Left ventricle myocardium superior (tissue), 1 donor: ENCODE results near the gene CES1. TPM values are rescaled to one million over a fixed set of nuclear protein-coding genes. Genes with fewer than 3 reads are reported as not detected.
"Not testable (repeated sequence)": the region's sequence is repeated elsewhere in the genome, so short reads cannot be mapped to it uniquely, and the experiment has no call there.

ENCODE experiments used
- ATAC-seq: fragments of 200-7000 bp; cut with Tn5 transposase; one replicate; pipeline ENCODE4 v1.9.1; 2020; ENCODE audit warnings: mild to moderate bottlenecking, moderate library complexity
- DNase-seq: peaks from one replicate; pipeline ENCODE4 v3.0.0-alpha.2; 2020
- intact Hi-C: fragments of 100-400 bp; cut with micrococcal nuclease; formaldehyde crosslinking; loops from one replicate; pipeline ENCODE4 v1.11.0; 2022
- long read RNA-seq: library from polyadenylated mRNA; unstranded; transcript quantifications from one replicate; pipeline ENCODE4 v2.0.0, GENCODE V29; 2021
- total RNA-seq: library from RNA; stranded (reverse); fragmentation: NEBNext Ultra II Directional; extraction: Animal tissue kit (Norgen Biotek cat#: 25700); gene quantifications from one replicate; pipeline ENCODE4 v1.2.1, GENCODE V29; 2021
- donor health status: DM: no; HTN: yes; CAD: no; lungs with severe emphysema.

The CES1 gene
- total RNA-seq, result 30.3 TPM
- long read RNA-seq, transcript CES1-202 (14 exons, 1,835 nt), result major isoform, 19 of 51 reads
- long read RNA-seq, transcript CES1-201 (14 exons, 2,006 nt), result minor isoform, 8 of 51 reads
- long read RNA-seq, transcript CES1-203 (14 exons, 2,178 nt), result minor isoform, 13 of 51 reads
- long read RNA-seq, partial matches to known transcripts, result 8 of 51 reads
- long read RNA-seq, other reads (novel, unspliced or antisense), result 3 of 51 reads

DNA sequence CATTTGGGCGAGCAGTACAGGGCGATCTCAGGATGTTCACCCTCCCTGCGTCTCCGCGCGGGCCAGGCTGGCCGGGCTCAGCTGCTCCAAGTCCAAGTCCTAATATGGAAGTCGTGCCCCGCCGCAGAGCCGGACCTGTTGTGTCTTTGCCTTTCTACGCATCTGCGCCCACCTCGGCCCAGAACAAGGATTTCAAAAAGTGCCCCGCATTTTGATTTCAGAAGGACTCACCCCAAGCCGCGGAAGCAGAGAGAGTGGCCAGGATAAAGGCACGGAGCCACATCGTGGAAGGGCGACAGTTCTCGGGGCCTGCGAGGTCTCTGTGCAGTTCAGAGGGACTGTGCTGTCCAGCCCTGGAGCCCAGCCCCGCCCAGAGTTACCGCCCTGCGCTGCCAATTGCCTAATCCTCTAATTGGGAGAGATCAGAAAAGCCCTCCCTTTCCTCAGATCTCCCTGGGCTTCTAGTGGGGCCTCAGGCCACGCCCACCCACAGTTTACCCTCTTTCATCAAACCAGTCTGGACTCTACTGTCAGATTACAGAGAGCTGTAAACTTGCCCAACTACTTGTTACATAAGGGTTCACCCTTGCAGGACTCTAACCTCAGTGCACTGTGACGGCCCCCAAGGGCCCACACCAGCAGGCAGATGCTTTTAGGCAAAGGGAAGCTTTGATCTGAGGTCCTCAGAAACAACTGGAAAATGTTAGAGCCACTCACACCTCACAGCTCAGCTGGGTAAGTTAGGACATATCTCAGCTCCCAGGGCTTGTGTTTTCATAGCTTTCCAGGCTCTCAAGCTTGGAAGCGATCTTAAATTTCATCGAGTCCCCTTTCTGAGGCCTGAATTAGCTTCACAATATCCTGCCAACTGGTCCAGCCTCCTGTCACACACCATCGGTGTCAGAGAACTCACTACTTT lies at the start of gene CES1:
TSS of gene CES1 (minus strand) at position 324 of the 919 bp plus-strand sequence. CDS start at position 283, 41 bp downstream.
- DNase-seq, result peak; percentile 92
- peak; percentile 90 for ATAC-seq
- intact Hi-C loops, result no loop called here

DNA sequence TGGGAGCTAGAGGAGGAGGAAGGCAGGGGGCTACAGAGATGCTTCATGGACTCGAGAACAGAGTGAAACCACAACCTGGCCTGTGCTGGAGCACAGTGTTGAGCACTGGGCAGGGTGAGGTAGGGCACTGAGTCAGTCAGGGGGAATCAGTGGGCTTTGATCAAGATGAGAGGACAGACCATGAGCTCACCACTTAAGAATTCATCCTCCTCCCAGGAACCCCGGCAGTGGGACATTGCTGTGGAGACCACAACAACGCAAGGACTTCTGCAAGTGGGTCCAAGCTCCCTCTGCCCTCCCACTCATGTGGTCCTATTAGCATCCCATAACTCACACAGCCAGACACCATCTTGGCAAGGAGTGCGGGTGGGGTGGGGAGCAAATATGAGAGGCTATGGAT lies 44.0 kb upstream of the CES1 start:
- intact Hi-C loops, result no loop called here
- DNase-seq, result no peak
- no peak for ATAC-seq

GRCh38 chr16:55875273-55875672 lies 42.4 kb upstream of the CES1 start, which contains the start of gene CES5A:
CES5A (minus strand) TSS chr16:55875373; CDS start chr16:55875221, 152 bp downstream.
- DNase-seq (no peak), ATAC-seq (no peak)
- intact Hi-C loops, result no loop called here

DNA sequence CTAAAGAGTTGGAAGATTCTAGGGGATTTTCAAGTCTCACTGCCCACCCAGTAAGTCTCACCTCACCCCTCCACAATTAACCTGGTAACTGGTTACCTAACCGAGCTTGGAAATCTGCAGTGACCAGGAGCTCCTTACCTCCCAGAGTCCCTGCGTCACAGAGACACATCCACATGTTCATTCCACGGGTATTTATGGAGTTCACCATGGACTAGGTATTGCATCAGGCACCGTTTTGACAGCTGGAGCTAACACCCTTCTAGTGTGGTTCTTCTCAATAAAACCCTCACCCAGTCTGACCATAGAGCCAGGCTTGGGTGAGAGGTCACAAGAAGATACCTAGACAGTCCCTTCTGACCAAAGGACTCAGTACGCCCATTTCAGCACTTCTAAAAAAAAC lies 40.2 kb upstream of the CES1 start:
- no peak for DNase-seq

DNA sequence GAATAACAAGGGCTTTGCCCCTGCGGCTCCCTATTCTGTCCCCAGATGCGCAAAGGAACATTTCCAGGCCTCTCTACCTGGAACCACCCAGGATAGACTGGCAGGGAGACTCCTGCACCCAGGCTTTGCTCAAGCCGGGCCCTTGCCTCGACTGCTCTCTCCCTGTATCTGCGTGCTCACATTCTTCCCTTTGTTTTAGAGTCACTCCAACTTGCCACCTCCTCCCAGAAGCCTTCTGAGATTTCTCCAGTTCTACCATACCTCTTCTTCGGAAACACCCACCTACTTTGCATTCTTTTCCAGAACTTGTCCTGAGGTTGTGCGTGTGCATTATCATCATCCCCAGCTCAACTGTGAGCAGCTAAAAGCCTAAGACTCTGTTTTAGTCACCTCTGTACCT lies 39.2 kb upstream of the CES1 start:
- intact Hi-C loops, result no loop called here
- DNase-seq, result no peak
- no peak for ATAC-seq

More for the DNA sequence above, 40.2 kb upstream of the CES1 start:
- ATAC-seq, result no peak
- intact Hi-C loops, result no loop called here

DNA sequence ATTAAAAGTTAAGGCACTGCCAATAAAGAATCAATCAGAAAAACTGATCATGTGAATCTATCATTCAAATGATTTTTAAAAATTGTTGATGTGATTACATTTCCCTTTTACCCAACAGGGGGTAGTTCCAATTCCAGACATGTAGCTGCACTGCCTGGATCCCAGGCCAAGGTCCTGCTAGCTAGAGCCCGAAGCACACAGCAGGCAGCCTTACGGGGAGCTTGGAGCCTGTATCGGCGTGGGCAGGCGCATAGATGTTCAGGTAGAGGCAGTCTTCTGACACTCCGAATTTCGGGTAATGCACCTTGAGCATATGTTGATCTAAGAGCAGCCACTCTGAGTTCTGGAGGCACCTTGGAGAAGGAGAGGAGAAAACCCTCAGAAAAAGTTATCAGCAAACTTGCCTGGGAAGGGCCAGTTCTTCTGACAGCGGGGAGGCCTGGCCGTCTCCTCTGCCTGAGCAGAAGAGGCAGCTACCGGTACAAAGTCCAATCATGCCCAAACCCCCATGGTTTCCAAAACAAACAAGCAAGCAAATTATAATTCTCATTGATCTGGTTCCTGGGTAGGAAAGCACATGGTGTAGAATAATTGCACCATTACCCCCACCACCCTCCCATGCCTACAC lies 38.6 kb upstream of the CES1 start:
- DNase-seq, result no peak
- no peak for ATAC-seq
- intact Hi-C loops, result no loop called here

- intact Hi-C loops, result no loop called here
Observed at GRCh38 chr16:55868980-55869379, 36.1 kb upstream of the CES1 start.

DNA sequence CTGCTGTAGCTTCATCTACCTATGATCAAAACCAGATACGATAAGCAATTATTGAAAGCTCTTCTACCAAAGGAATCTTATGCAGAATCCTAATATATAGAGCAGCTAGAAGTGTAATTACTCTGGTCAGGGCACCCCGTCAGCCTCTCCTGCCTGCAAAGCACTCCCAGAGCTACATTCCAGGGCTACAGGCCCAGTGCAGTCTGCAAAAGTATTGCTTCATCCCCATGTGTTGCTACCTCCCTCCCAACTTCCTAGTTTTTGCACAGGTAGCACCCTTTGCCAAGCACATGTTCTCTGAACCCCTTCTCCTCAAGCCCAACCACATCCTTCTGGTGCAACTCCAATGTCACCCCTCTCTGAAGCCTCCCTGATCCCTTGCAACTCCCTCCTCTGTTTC lies 35.2 kb upstream of the CES1 start:
- DNase-seq, result no peak
- intact Hi-C loops, result no loop called here
- ATAC-seq, result no peak

More at GRCh38 chr16:55868980-55869379, 36.1 kb upstream of the CES1 start:
- DNase-seq (no peak), ATAC-seq (no peak)

- intact Hi-C loops, result no loop called here
- DNase-seq, result no peak
- no peak for ATAC-seq
Observed at GRCh38 chr16:55861288-55861687, 28.4 kb upstream of the CES1 start.

- intact Hi-C loops, ATAC-seq: not testable (repeated sequence)
Observed at GRCh38 chr16:55857650-55858049, 24.8 kb upstream of the CES1 start.

GRCh38 chr16:55856950-55857349 lies 24.1 kb upstream of the CES1 start:
- DNase-seq (no peak), ATAC-seq (no peak)
- intact Hi-C loops, result no loop called here

More at GRCh38 chr16:55857650-55858049, 24.8 kb upstream of the CES1 start:
- DNase-seq, result not testable (repeated sequence)

- ATAC-seq, result no peak
- intact Hi-C loops, result no loop called here
- DNase-seq, result no peak
Observed at GRCh38 chr16:55853114-55853513, 20.2 kb upstream of the CES1 start.

DNA sequence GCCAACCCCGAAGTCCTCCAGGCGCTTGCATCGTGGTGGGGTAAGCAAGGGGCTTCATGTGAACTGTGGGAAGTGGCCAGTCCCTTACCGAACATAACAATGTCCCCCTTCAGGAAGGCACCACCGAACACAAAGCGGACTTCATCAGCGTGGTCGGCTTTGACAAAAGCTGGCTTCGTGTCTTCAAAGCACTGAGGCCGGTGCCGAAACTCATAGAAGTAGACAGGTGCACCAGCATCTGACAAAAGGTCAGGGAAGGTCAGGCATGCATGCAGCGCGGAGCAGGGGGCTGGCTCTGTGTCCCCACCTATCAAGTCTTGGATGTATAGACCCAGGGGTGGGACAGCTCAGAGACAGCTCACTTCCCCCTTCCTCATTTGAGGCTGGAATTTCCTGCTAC lies 16.6 kb upstream of the CES1 start:
- intact Hi-C loops, result loop anchor here (10.0 kb wide), 1 partner anchor 385 kb away; no protein-coding TSS in a partner anchor
- no peak for DNase-seq
- no peak for ATAC-seq

DNA sequence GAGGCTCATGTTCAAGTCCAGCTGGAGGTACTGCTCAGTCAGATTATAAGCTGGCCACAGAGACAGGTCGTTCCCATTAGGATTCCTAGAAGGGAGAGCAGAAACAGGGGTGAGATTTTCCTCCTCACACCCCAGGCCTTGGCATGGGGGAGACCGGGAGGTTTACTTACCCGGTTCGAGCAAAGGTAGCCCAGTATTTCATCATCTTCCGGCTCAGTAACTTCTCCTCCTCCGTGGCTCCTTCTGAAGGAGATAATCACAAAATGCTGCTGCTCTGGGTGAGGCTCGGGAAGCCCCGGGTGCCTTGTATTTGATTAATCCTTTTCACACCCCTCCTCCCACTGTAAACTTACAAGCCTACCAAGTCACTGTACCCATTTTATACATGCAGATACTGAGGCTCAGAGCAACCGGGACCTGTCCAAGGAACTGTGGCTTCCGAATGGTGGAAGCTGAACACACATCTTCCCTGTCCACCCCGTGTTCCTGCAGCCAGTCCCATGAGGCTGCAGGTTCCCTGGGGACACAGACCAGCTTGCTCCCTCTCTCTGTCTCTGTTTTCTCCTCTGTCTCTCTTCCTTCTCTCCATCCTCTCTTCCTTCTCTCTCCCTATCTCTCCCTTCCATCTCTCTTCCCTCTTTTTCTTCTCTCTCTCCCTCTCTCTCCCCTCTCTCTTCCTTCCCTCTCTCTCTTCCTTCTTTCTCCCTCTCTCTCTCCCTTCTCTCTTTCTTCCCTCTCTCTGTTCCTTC lies 13.9 kb upstream of the CES1 start:
- ATAC-seq (no peak), DNase-seq (no peak)
- intact Hi-C loops, result loop anchor here (10.0 kb wide), 1 partner anchor 382 kb away; no protein-coding TSS in a partner anchor

DNA sequence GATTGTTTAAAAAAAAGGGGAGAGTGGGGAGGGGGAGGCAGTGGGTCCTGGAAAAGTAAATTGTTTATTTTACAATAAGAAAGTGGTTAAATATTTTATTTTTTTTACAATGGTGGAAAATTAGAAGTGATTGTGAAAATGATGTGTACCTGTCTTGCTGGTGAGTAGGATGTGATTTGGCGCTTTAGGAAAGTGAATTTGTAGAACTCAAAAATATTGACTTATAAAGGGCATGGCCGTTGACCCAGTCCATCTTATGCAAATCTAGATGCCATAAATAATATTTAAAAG lies 10.2 kb upstream of the CES1 start:
- DNase-seq (no peak), ATAC-seq (no peak)
- intact Hi-C loops, result loop anchor here (10.0 kb wide), 1 partner anchor 378 kb away; no protein-coding TSS in a partner anchor

GRCh38 chr16:55842369-55843104 lies 9.6 kb upstream of the CES1 start:
- DNase-seq, result no peak
- ATAC-seq, result peak; percentile 67
- intact Hi-C loops, result loop anchor here (10.0 kb wide), 1 partner anchor 378 kb away; no protein-coding TSS in a partner anchor

DNA sequence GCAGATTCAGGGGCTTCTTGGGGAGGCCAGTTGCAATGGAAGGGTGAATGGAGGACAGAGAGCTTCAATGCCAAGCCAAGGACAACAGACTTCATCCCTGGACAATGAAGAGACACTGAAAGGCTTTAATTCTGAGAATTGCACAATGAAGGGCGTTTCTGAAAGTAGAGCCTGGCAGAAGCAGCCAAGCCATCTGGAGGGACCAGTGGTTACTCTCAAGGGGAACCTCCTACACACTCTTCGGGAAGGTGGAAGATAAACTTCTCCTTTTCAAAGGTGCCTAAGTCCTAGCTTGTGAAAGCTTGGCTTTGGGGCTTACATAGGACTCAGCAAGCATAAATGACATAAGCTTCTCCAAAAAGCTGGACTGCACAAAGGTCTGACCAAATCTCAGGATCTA lies 6.2 kb upstream of the CES1 start:
- ATAC-seq (peak; percentile 48), DNase-seq (peak; percentile 30)
- intact Hi-C loops, result no loop called here

- DNase-seq (peak; percentile 50), ATAC-seq (peak; percentile 37)
- intact Hi-C loops, result no loop called here
Observed at GRCh38 chr16:55836158-55836611, 3.3 kb upstream of the CES1 start.
